Testis (tissue), 2 donors: Measurements from ENCODE around the gene GPR137.

Source experiments
- CTCF ChIP-seq, 3 experiments: fragments of 450-650 bp in 2 of 3; fragments of 200-600 bp in 1 of 3; sonication (generic) in 1 of 3; IDR thresholded peaks; one replicate each; pipeline ENCODE4 v1.5.1; 2016 to 2019; ENCODE audit warnings: antibody characterized with exemption in 3 of 3, mild to moderate bottlenecking in 2 of 3, moderate library complexity in 1 of 3
- POLR2A ChIP-seq: fragments of 450-650 bp; IDR thresholded peaks from one replicate; pipeline ENCODE4 v1.6.1; 2017; ENCODE audit warnings: antibody characterized with exemption, mild to moderate bottlenecking, moderate library complexity

- no peak for TF ChIP-seq CTCF (IDR thresholded peaks at IDR 0.05)
- TF ChIP-seq POLR2A, result no peak
Observed at GRCh38 chr11:64333556-64333955, 47.9 kb downstream of the GPR137 start.
